ENCODE measurements around the gene IGFBP1. TPM values are rescaled to one million over a fixed set of nuclear protein-coding genes. Genes with fewer than 3 reads are reported as not detected.

The IGFBP1 gene
- total RNA-seq: 0.81 TPM in 1 of 2 replicates, not detected in the other

DNA sequence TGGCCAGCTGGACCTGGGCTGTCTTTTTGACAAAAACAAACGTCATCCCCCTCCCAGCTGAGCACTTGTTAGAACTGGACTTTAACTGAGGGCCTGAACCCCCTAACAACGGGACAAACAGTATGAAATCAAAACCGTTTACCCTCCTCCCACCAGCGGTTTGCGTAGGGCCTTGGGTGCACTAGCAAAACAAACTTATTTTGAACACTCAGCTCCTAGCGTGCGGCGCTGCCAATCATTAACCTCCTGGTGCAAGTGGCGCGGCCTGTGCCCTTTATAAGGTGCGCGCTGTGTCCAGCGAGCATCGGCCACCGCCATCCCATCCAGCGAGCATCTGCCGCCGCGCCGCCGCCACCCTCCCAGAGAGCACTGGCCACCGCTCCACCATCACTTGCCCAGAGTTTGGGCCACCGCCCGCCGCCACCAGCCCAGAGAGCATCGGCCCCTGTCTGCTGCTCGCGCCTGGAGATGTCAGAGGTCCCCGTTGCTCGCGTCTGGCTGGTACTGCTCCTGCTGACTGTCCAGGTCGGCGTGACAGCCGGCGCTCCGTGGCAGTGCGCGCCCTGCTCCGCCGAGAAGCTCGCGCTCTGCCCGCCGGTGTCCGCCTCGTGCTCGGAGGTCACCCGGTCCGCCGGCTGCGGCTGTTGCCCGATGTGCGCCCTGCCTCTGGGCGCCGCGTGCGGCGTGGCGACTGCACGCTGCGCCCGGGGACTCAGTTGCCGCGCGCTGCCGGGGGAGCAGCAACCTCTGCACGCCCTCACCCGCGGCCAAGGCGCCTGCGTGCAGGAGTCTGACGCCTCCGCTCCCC is at the start of gene IGFBP1:
TSS of gene IGFBP1 (plus strand) at position 304 of the 808 bp plus-strand sequence. CDS start at position 469, 165 bp downstream.

GRCh38 chr7:45873035-45873354 is 15.3 kb upstream of the IGFBP1 start, which contains the start of gene CCDC201:
Gene CCDC201, minus strand, starts transcription at chr7:45873082. Its CDS starts 75 bp downstream, at chr7:45873007.

GRCh38 chr7:45920502-45921380 is 32.5 kb downstream of the IGFBP1 start, which contains the start of gene IGFBP3:
Gene IGFBP3, minus strand, starts transcription at chr7:45921272. Its CDS starts 132 bp downstream, at chr7:45921140.

Other genes with a start within 250 kb of the IGFBP1 start
- gene CCDC201, start 15.4 kb upstream of the IGFBP1 start, total RNA-seq: not detected in 2 replicates
- gene IGFBP3, start 32.8 kb downstream of the IGFBP1 start, total RNA-seq: 12.8 and 35.1 TPM in 2 replicates